ELR (cell line): Measurements from ENCODE around the gene TSPAN3.

Experiments used
- DNase-seq: peaks from one replicate; pipeline ENCODE4 v3.0.0-alpha.2; 2015; ENCODE audit warnings: low read depth

Gene TSPAN3

GRCh38 chr15:77033729-77034671, 36.9 kb downstream of the TSPAN3 start:
- no peak for DNase-seq

GRCh38 chr15:77033417-77033728, 37.5 kb downstream of the TSPAN3 start:
- DNase-seq: no peak

GRCh38 chr15:77032647-77033416, 38.1 kb downstream of the TSPAN3 start:
- no peak for DNase-seq

- DNase-seq: no peak
These were observed 38.8 kb downstream of the TSPAN3 start for GRCh38 chr15:77032052-77032646.

- DNase-seq: peak; percentile 43
These were observed 39.4 kb downstream of the TSPAN3 start for GRCh38 chr15:77031376-77032050.

- no peak for DNase-seq
These were observed 40.0 kb downstream of the TSPAN3 start for GRCh38 chr15:77030928-77031375.

- DNase-seq: no peak
These were observed 40.6 kb downstream of the TSPAN3 start for GRCh38 chr15:77030048-77030927.

- no peak for DNase-seq
These were observed 41.5 kb downstream of the TSPAN3 start for GRCh38 chr15:77029166-77030047.

GRCh38 chr15:77028451-77029165, 42.3 kb downstream of the TSPAN3 start:
- DNase-seq: no peak

GRCh38 chr15:77027697-77028450, 43.0 kb downstream of the TSPAN3 start:
- no peak for DNase-seq

GRCh38 chr15:77027111-77027696, 43.7 kb downstream of the TSPAN3 start:
- DNase-seq: no peak

GRCh38 chr15:77026501-77027110, 44.3 kb downstream of the TSPAN3 start:
- DNase-seq: no peak

GRCh38 chr15:77025941-77026411, 44.9 kb downstream of the TSPAN3 start:
- no peak for DNase-seq

GRCh38 chr15:77025083-77025901, 45.6 kb downstream of the TSPAN3 start:
- DNase-seq: no peak

- peak; percentile 61 for DNase-seq
These were observed 46.4 kb downstream of the TSPAN3 start for GRCh38 chr15:77024273-77025082.
